HG03095 (cell line): Measurements from ENCODE around the gene UBAC1.
"Not testable (repeated sequence)": the region's sequence is repeated elsewhere in the genome, so short reads cannot be mapped to it uniquely, and the experiment has no call there.

Experiments
- ATAC-seq: cut with Tn5 transposase; IDR thresholded peaks from one replicate; pipeline ENCODE4 v1.9.1; 2021; ENCODE audit warnings: moderate library complexity; ENCODE audit not compliant: unreplicated experiment

Gene UBAC1

GRCh38 chr9:135943604-135944003, 17.6 kb downstream of the UBAC1 start:
- not testable (repeated sequence) for ATAC-seq

GRCh38 chr9:135941288-135941995, 19.7 kb downstream of the UBAC1 start:
- no peak for ATAC-seq

- ATAC-seq, result no peak
These were observed 21.6 kb downstream of the UBAC1 start for GRCh38 chr9:135939351-135940265.

GRCh38 chr9:135937521-135938489, 23.4 kb downstream of the UBAC1 start:
- no peak for ATAC-seq

- ATAC-seq, result no peak
These were observed 28.1 kb downstream of the UBAC1 start for GRCh38 chr9:135933114-135933513.

- ATAC-seq, result no peak
These were observed 28.5 kb downstream of the UBAC1 start for GRCh38 chr9:135932656-135933055.

- no peak for ATAC-seq
These were observed 29.8 kb downstream of the UBAC1 start for GRCh38 chr9:135931349-135931820.

GRCh38 chr9:135930446-135931345, 30.5 kb downstream of the UBAC1 start:
- ATAC-seq, result no peak

GRCh38 chr9:135929656-135930445, 31.3 kb downstream of the UBAC1 start:
- no peak for ATAC-seq

- no peak for ATAC-seq
These were observed 32.2 kb downstream of the UBAC1 start for GRCh38 chr9:135928731-135929655.

GRCh38 chr9:135928074-135928730, 33.0 kb downstream of the UBAC1 start:
- ATAC-seq, result no peak

GRCh38 chr9:135927195-135928013, 33.8 kb downstream of the UBAC1 start:
- no peak for ATAC-seq

GRCh38 chr9:135926402-135927194, 34.6 kb downstream of the UBAC1 start:
- ATAC-seq, result no peak

GRCh38 chr9:135925496-135926133, 35.6 kb downstream of the UBAC1 start:
- no peak for ATAC-seq

- ATAC-seq, result no peak
These were observed 36.4 kb downstream of the UBAC1 start for GRCh38 chr9:135924628-135925338.
